GM04503 (cell line): ENCODE results near the gene SEPTIN8.
"Not testable (repeated sequence)": the region's sequence is repeated elsewhere in the genome, so short reads cannot be mapped to it uniquely, and the experiment has no call there.

Source experiments
- DNase-seq: peaks from one replicate; pipeline ENCODE4 v3.0.0-alpha.2; 2012; ENCODE audit warnings: low read depth

The SEPTIN8 gene

GRCh38 chr5:132812781-132813598 is 36.0 kb upstream of the SEPTIN8 start, which contains the start of gene SOWAHA:
SOWAHA (plus strand) TSS chr5:132813302; CDS start chr5:132813622, 320 bp downstream.
- DNase-seq, result no peak

GRCh38 chr5:132812123-132812765 is 35.2 kb upstream of the SEPTIN8 start:
- no peak for DNase-seq

- no peak for DNase-seq
These were observed 33.6 kb upstream of the SEPTIN8 start for GRCh38 chr5:132810605-132811004.

- no peak for DNase-seq
These were observed 31.8 kb upstream of the SEPTIN8 start for GRCh38 chr5:132808866-132809265.

- DNase-seq, result no peak
These were observed 31.4 kb upstream of the SEPTIN8 start for GRCh38 chr5:132808448-132808847.

GRCh38 chr5:132807163-132807838 is 30.3 kb upstream of the SEPTIN8 start:
- no peak for DNase-seq

- not testable (repeated sequence) for DNase-seq
These were observed 29.7 kb upstream of the SEPTIN8 start for GRCh38 chr5:132806804-132807162.

GRCh38 chr5:132805872-132806271 is 28.8 kb upstream of the SEPTIN8 start:
- DNase-seq, result not testable (repeated sequence)

- not testable (repeated sequence) for DNase-seq
These were observed 27.2 kb upstream of the SEPTIN8 start for GRCh38 chr5:132804219-132804618.

GRCh38 chr5:132802685-132803066 is 25.6 kb upstream of the SEPTIN8 start:
- not testable (repeated sequence) for DNase-seq

- no peak for DNase-seq
These were observed 25.1 kb upstream of the SEPTIN8 start for GRCh38 chr5:132802044-132802684.

- no peak for DNase-seq
These were observed 23.5 kb upstream of the SEPTIN8 start for GRCh38 chr5:132800545-132800944.

- DNase-seq, result no peak
These were observed 22.4 kb upstream of the SEPTIN8 start for GRCh38 chr5:132799392-132799791.

- no peak for DNase-seq
These were observed 20.6 kb upstream of the SEPTIN8 start for GRCh38 chr5:132797651-132798050.

GRCh38 chr5:132791026-132791425 is 14.0 kb upstream of the SEPTIN8 start:
- no peak for DNase-seq

- DNase-seq, result no peak
These were observed 13.3 kb upstream of the SEPTIN8 start for GRCh38 chr5:132790201-132790865.

- DNase-seq, result no peak
These were observed 12.2 kb upstream of the SEPTIN8 start for GRCh38 chr5:132788990-132789886.

- DNase-seq, result no peak
These were observed 11.5 kb upstream of the SEPTIN8 start for GRCh38 chr5:132788508-132788907.

GRCh38 chr5:132787076-132787475 is 10.0 kb upstream of the SEPTIN8 start:
- no peak for DNase-seq

GRCh38 chr5:132785864-132786263 is 8.8 kb upstream of the SEPTIN8 start:
- DNase-seq, result no peak

GRCh38 chr5:132785365-132785764 is 8.3 kb upstream of the SEPTIN8 start:
- no peak for DNase-seq
